ENCODE results near the gene CHD2. TPM values are rescaled to one million over a fixed set of nuclear protein-coding genes. Genes with fewer than 3 reads are reported as not detected.

Gene CHD2
- total RNA-seq, 4 donors from 2014 or later, result 41.9 to 144 (median 81.8) TPM

DNA sequence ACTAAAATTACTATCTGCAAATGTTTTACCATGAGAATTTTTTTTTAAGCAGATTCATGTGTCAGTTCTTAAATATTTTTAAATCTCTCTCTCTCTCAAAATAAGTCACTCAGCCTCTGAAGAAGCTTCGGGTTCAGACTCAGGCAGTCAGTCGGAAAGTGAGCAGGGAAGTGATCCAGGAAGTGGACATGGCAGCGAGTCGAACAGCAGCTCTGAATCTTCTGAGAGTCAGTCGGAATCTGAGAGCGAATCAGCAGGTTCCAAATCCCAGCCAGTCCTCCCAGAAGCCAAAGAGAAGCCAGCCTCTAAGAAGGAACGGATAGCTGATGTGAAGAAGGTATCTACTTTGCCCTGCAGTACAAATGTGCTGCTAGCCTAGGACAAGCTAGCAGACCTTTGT lies 24.1 kb downstream of the CHD2 start:
- no peak for ATAC-seq
- H3K36me3 ChIP-seq, result peaks cover 9 to 49% of the 10 kb centered on the region in 2 donors
- H3K9me3 ChIP-seq, result no peaks in the 10 kb centered on the region
- WGBS, 2 donors (ENCODE audit: low coverage in 1 of 2), result 24 to 59% methylated on average over 5 to 6 of the region's 7 CpGs
- peak overlapping the region; percentile 10 to 49 (median 33) for H3K27ac ChIP-seq
- no peak overlapping the region for H3K4me3 ChIP-seq
- peaks cover 20 to 83% (median 29%) of the 10 kb centered on the region in 3 donors for H3K4me1 ChIP-seq
- no peak for TF ChIP-seq POLR2AphosphoS5 (IDR thresholded peaks at IDR 0.05)
- no peak for TF ChIP-seq POLR2A (IDR thresholded peaks at IDR 0.05)
- no peak for TF ChIP-seq EP300 (IDR thresholded peaks at IDR 0.05)
- TF ChIP-seq, protein P1, sequence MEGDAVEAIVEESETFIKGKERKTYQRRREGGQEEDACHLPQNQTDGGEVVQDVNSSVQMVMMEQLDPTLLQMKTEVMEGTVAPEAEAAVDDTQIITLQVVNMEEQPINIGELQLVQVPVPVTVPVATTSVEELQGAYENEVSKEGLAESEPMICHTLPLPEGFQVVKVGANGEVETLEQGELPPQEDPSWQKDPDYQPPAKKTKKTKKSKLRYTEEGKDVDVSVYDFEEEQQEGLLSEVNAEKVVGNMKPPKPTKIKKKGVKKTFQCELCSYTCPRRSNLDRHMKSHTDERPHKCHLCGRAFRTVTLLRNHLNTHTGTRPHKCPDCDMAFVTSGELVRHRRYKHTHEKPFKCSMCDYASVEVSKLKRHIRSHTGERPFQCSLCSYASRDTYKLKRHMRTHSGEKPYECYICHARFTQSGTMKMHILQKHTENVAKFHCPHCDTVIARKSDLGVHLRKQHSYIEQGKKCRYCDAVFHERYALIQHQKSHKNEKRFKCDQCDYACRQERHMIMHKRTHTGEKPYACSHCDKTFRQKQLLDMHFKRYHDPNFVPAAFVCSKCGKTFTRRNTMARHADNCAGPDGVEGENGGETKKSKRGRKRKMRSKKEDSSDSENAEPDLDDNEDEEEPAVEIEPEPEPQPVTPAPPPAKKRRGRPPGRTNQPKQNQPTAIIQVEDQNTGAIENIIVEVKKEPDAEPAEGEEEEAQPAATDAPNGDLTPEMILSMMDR (IDR thresholded peaks at IDR 0.05), result no peak
- no peaks in the 10 kb centered on the region for H3K27me3 ChIP-seq

DNA sequence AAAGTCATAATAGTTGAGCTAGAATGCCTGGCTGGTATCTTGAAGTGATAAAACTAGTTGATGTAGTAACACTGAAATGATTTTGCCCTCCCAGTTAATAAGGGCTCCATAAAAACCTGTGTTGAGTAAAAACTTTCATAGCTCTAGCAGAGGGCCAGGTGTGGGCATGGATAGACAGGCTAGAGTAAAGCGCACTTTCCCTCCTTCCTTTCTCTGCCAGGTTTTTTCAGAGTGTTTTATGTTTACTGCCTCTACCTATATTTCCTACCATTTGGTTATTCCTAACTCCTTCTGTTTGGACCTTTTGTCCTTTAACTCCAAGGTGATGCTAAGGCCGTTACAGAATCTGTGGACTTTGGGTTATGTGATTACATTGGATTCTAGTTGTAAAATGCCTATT lies 25.3 kb downstream of the CHD2 start:
- no peak for ATAC-seq
- H3K27ac ChIP-seq, result no peak overlapping the region
- 92 to 100% methylated on average over 2 of the region's 2 CpGs for WGBS, 2 donors (ENCODE audit: low coverage in 1 of 2)
- no peak overlapping the region for H3K4me3 ChIP-seq
- no peaks in the 10 kb centered on the region for H3K27me3 ChIP-seq
- H3K4me1 ChIP-seq, result peaks cover 17 to 83% (median 23%) of the 10 kb centered on the region in 3 donors
- no peak for TF ChIP-seq POLR2A (IDR thresholded peaks at IDR 0.05)
- H3K9me3 ChIP-seq, result no peaks in the 10 kb centered on the region
- peaks cover 9 to 59% of the 10 kb centered on the region in 2 donors for H3K36me3 ChIP-seq

DNA sequence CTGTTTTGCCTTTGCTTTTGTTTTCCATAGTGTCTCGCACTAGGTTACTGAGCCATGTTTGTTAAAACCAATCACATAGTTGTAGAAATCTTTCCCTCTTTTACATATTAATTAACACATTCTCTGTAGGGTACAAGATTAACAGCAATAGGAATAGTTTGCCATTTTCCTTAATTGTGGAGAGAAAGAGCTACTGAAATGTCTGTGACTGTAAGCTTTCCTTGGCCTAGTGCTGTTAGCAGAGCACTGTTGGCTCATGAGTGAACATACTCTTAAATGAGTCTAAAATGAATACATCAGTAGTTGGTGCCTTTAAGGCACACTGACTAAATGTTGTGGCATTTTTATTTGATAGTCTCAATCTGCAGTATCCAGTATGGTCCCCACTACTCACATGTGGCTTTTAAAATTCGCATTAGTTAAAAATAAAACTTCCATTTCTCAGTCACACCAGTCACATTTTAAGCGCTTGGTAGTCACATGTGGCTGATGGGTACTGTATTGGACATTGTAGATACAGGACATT lies 28.2 kb downstream of the CHD2 start:
- TF ChIP-seq POLR2AphosphoS5 (IDR thresholded peaks at IDR 0.05) (no peak), POLR2A (IDR thresholded peaks at IDR 0.05) (no peak), EP300 (IDR thresholded peaks at IDR 0.05) (no peak)
- TF ChIP-seq, protein P1 (IDR thresholded peaks at IDR 0.05), result no peak
- no peak for ATAC-seq
- no peaks in the 10 kb centered on the region for H3K27me3 ChIP-seq
- H3K9me3 ChIP-seq, result no peaks in the 10 kb centered on the region
- 84 to 92% methylated on average over 3 of the region's 3 CpGs for WGBS, 2 donors (ENCODE audit: low coverage in 1 of 2)
- H3K27ac ChIP-seq, result no peak overlapping the region
- peaks cover 0 to 64% (median 0%) of the 10 kb centered on the region in 3 donors for H3K4me1 ChIP-seq
- H3K36me3 ChIP-seq, result peaks cover 9 to 88% of the 10 kb centered on the region in 2 donors
- no peak overlapping the region for H3K4me3 ChIP-seq

DNA sequence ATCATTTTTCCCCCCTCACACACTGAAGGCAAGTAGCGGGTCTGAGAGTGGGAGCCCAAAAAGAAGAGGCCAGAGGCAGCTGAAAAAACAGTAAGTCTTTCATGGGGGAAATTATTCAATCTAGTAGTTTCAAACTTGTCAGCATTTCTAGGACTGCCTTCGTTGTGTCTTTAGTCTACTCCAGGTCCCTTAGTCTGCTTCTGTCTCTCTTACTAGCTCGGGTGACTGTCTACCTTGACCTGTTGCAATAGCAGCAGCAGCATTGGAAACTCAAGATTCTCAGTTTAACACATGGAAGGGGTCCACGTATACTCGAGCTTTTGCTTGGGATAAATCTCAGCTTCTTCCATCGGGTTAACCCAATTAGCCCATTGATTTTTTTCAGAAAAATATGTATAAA lies 28.9 kb downstream of the CHD2 start:
- H3K27ac ChIP-seq, result no peak overlapping the region
- WGBS, 2 donors (ENCODE audit: low coverage in 1 of 2), result 81 to 90% methylated on average over 5 to 6 of the region's 6 CpGs

GRCh38 chr15:92930054-92930621 lies 30.0 kb downstream of the CHD2 start:
- WGBS, 2 donors (ENCODE audit: low coverage in 1 of 2), result 46 to 47% methylated on average over 2 to 3 of the region's 3 CpGs
- ATAC-seq, result no peak

More for the DNA sequence above, 28.9 kb downstream of the CHD2 start:
- Histone ChIP-seq H3K36me3 (peaks cover 9 to 95% of the 10 kb centered on the region in 2 donors), H3K9me3 (no peaks in the 10 kb centered on the region), H3K4me1 (peaks cover 0 to 57% (median 0%) of the 10 kb centered on the region in 3 donors), H3K4me3 (no peak overlapping the region), H3K27me3 (no peaks in the 10 kb centered on the region)
- no peak for ATAC-seq
- TF ChIP-seq, protein P1 (IDR thresholded peaks at IDR 0.05), result no peak
- TF ChIP-seq POLR2AphosphoS5 (IDR thresholded peaks at IDR 0.05), result no peak
- TF ChIP-seq POLR2A (IDR thresholded peaks at IDR 0.05), result no peak
- no peak for TF ChIP-seq EP300 (IDR thresholded peaks at IDR 0.05)

More at GRCh38 chr15:92930054-92930621, 30.0 kb downstream of the CHD2 start:
- no peak overlapping the region for H3K4me3 ChIP-seq
- peaks cover 0 to 45% (median 0%) of the 10 kb centered on the region in 3 donors for H3K4me1 ChIP-seq
- peaks cover 9 to 97% of the 10 kb centered on the region in 2 donors for H3K36me3 ChIP-seq
- TF ChIP-seq POLR2A (IDR thresholded peaks at IDR 0.05) (no peak), EP300 (IDR thresholded peaks at IDR 0.05) (no peak), POLR2AphosphoS5 (IDR thresholded peaks at IDR 0.05) (no peak)
- TF ChIP-seq, protein P1 (IDR thresholded peaks at IDR 0.05), result no peak
- peak overlapping the region in 2 of 4 donors; percentile 30 to 39 for H3K27ac ChIP-seq
- no peaks in the 10 kb centered on the region for H3K27me3 ChIP-seq
- H3K9me3 ChIP-seq, result no peaks in the 10 kb centered on the region
